ENCODE results near the gene MTCL1.

Gene MTCL1

DNA sequence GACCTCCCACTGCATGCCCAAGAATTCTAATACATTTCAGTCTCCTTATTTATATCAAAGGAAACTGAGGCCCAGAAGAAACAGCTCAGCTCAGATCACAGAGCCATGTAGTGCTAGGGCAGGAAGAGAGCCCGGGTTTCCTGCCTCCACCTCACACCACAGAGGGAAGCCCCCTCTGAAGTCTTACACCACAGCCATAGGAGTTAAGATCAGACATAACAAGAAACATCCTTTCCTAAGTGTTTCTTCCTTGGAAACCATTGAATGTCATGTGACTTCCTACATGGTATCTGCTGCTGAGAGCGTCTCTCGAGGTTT lies 102.1 kb downstream of the MTCL1 start:
- no peak for DNase-seq (ENCODE audit: low read depth)
- no peak overlapping the region for H3K4me3 ChIP-seq (ENCODE audit: low read depth, low read length)
- TF ChIP-seq MYC (IDR thresholded peaks at IDR 0.05; ENCODE audit: low read depth, low read length) (no peak), POLR2A (IDR thresholded peaks at IDR 0.05; ENCODE audit: extremely low read depth, insufficient read length) (no peak), MAX (IDR thresholded peaks at IDR 0.05; ENCODE audit: low read depth, low read length) (no peak), CTCF (IDR thresholded peaks at IDR 0.05; ENCODE audit: low read depth, low read length) (no peak)

GRCh38 chr18:8808001-8808400 lies 102.6 kb downstream of the MTCL1 start:
- no peak overlapping the region for H3K4me3 ChIP-seq (ENCODE audit: low read depth, low read length)
- TF ChIP-seq CTCF (IDR thresholded peaks at IDR 0.05; ENCODE audit: low read depth, low read length) (no peak), MYC (IDR thresholded peaks at IDR 0.05; ENCODE audit: low read depth, low read length) (no peak), POLR2A (IDR thresholded peaks at IDR 0.05; ENCODE audit: extremely low read depth, insufficient read length) (no peak)
- DNase-seq (ENCODE audit: low read depth) = no peak

DNA sequence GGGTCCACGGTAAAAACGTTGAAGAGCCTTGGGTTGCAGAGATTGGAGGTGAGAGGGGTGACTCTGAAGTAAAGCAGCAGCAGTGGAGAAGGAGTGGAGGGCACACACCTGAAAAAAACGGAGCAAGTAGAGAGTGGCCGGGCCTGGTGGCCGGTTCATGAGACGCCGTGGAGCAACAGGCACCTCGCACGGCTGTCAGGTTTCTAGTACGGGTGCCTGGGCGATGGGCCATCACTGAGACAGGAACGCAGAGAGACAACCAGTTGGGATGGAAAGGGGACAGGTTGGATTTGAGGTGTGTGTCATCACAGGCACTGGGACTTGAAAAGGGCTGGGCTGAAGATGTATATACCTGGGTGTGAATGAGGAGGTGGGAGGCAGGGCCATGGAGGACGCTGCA lies 104.2 kb downstream of the MTCL1 start:
- no peak for DNase-seq (ENCODE audit: low read depth)
- H3K4me3 ChIP-seq (ENCODE audit: low read depth, low read length) = no peak overlapping the region
- TF ChIP-seq CTCF (IDR thresholded peaks at IDR 0.05; ENCODE audit: low read depth, low read length) = no peak
- no peak for TF ChIP-seq MYC (IDR thresholded peaks at IDR 0.05; ENCODE audit: low read depth, low read length)
- no peak for TF ChIP-seq POLR2A (IDR thresholded peaks at IDR 0.05; ENCODE audit: extremely low read depth, insufficient read length)

DNA sequence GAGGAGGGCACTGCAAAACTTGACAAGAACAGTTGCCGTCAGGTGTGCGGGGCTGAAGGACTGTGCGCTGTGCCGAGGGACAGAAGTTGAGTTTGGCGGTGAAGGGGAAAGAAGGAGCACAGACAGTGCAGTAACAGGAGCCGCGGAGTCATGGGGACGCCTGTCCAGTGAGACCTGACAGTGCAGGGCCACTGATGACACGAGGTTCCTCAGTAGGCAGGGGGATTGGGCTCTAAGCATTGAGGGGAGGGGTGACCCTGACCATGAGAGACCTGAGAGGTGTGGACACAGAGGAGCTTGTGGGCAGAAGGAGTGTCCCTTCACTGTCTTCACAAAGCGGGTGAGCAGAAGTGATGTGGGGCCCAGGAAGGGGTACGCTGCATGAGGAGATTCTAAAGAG lies 104.8 kb downstream of the MTCL1 start:
- no peak for DNase-seq (ENCODE audit: low read depth)
- no peak overlapping the region for H3K4me3 ChIP-seq (ENCODE audit: low read depth, low read length)
- TF ChIP-seq MAX (IDR thresholded peaks at IDR 0.05; ENCODE audit: low read depth, low read length) (no peak), CTCF (IDR thresholded peaks at IDR 0.05; ENCODE audit: low read depth, low read length) (no peak), MYC (IDR thresholded peaks at IDR 0.05; ENCODE audit: low read depth, low read length) (no peak), POLR2A (IDR thresholded peaks at IDR 0.05; ENCODE audit: extremely low read depth, insufficient read length) (no peak)

DNA sequence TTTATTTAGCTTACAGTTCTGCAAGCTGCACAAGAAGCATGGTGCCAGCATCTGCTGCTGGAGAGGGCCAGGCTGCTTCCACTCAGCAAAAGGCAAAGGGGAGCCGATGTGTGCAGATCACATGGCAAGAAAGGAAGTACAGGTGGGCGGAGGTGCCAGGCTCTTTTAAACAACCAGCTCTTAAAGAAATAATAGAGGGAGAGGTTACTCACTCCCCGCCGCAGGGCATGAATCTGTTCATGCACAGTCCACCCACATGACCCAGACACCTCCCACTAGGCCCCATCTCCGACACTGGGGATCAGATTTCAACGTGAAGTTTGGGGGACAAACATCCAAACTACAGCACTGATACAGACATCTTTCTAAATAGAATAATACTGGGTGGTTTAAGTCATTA lies 105.8 kb downstream of the MTCL1 start:
- DNase-seq (ENCODE audit: low read depth) = no peak
- H3K4me3 ChIP-seq (ENCODE audit: low read depth, low read length) = no peak overlapping the region
- TF ChIP-seq MYC (IDR thresholded peaks at IDR 0.05; ENCODE audit: low read depth, low read length) = no peak
- TF ChIP-seq MAX (IDR thresholded peaks at IDR 0.05; ENCODE audit: low read depth, low read length) = no peak
- TF ChIP-seq POLR2A (IDR thresholded peaks at IDR 0.05; ENCODE audit: extremely low read depth, insufficient read length) = no peak

DNA sequence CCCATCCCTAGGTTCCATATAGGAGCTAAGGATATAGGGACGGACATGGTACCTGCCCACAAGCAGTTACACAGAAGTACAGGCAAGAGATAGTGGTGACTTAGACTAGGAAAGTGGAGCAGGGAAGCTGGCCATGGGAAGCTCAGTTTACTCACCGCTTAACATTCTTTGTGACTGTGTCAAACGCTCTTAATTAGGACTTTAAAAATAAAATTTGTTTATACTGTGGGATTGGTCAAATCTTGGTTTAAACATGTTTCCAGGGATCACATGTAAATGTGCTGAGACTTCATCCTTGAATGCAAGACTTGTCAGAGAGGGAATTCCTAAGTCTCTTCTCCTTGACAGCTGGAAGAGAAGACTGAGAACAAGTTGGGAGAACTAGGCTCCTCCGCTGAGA lies 107.3 kb downstream of the MTCL1 start:
- no peak for TF ChIP-seq CTCF (IDR thresholded peaks at IDR 0.05; ENCODE audit: low read depth, low read length)
- TF ChIP-seq POLR2A (IDR thresholded peaks at IDR 0.05; ENCODE audit: extremely low read depth, insufficient read length) = no peak
- no peak for TF ChIP-seq MAX (IDR thresholded peaks at IDR 0.05; ENCODE audit: low read depth, low read length)
- no peak for TF ChIP-seq MYC (IDR thresholded peaks at IDR 0.05; ENCODE audit: low read depth, low read length)
- DNase-seq (ENCODE audit: low read depth) = no peak
- H3K4me3 ChIP-seq (ENCODE audit: low read depth, low read length) = no peak overlapping the region
